Measurements from ENCODE around the gene CCL1. TPM values are rescaled to one million over a fixed set of nuclear protein-coding genes. Genes with fewer than 3 reads are reported as not detected.

The CCL1 gene
- polyA plus RNA-seq, 6 donors from 2014 or later = not detected

DNA sequence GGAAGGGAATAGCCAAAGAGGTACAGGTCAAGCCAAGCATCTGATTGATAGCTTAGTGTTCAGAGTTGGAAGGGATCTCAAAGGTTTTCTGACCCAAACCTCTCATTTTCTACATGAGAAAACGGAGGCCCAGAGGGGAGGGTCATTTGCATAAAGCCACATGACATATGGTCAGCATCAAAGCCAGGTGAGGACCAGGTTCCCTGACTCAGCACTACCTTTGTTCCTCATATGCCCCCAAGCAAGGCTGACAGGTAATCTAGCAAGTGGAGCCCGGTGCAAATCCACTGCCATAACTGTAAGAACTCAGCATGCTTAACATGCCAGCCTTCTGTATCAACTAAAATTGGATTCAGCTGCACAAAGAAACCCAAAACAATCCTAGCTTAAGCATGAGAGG, 28.2 kb upstream of the CCL1 start:
- H3K27me3 Mint-ChIP-seq = peaks cover 0 to 23% (median 17%) of the 10 kb centered on the region in 3 donors
- H3K27ac Mint-ChIP-seq = peak overlapping the region in 1 of 6 donors; percentile 29
- H3K4me3 Mint-ChIP-seq = no peak overlapping the region
- no peak for DNase-seq
- no peak for ATAC-seq (ENCODE audit: low read depth in 2 of 2)
- H3K36me3 Mint-ChIP-seq = no peaks in the 10 kb centered on the region
- H3K9me3 Mint-ChIP-seq = peaks cover 0 to 2% (median 0%) of the 10 kb centered on the region in 7 donors
- peaks cover 4 to 7% (median 7%) of the 10 kb centered on the region in 3 donors for H3K4me1 Mint-ChIP-seq

DNA sequence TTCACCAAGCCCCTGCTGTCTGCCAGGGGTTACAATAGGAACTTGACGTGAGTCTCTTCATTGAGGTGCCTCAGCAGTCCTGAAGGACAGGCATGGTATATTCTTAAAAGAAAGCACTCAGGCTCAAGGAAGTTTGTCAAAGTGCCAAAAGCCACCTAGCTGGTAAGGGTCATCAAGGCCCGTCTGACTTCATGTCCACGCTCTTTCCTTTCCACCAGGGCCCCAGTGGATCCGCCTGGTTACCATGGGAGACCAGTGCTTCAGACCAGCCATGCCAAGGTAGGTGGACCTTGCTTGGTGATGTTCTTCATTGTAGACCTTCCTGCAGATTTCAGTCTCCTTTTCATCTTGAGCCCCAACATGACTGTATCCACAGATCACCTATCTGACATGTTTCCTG, 27.6 kb upstream of the CCL1 start:
- Mint-ChIP-seq H3K9me3 (peaks cover 0 to 2% (median 0%) of the 10 kb centered on the region in 7 donors), H3K4me1 (peaks cover 4 to 7% (median 7%) of the 10 kb centered on the region in 3 donors), H3K4me3 (no peak overlapping the region), H3K27me3 (peaks cover 0 to 29% (median 20%) of the 10 kb centered on the region in 3 donors), H3K27ac (no peak overlapping the region), H3K36me3 (no peaks in the 10 kb centered on the region)
- no peak for DNase-seq
- ATAC-seq (ENCODE audit: low read depth in 2 of 2) = no peak

DNA sequence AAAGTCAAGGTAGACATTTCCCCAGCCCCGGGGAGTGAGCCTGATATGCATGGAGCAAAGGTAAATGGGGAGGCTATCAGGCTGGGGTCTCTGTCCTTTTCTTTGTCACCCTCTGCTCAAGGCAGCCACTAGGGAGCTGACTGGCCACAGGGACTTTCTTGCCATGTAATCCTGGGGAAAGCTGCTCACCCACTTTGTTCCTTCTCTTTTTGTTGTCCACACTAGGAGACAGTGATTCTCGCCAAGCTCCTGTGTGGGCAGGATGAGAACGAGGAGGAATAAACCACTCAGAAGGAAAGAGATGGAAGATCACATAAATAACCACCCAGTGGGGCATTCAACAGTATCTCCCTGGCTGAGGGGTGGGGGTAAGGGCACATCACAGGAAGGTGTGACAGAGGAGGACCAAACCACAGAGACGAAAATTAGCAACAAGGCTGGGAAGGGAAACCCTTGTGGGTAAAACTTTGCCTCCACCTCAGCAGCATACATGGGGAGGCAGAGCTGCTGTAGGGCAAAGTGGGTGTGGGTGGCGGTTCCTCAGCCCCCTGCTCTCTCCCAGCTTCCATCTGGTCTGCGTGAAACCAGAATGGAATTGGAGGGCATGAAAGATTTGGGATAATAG, 26.2 kb upstream of the CCL1 start:
- peak overlapping the region in 3 of 8 donors; percentile 56 to 84 (median 73) for H3K4me3 Mint-ChIP-seq
- H3K4me1 Mint-ChIP-seq = peaks cover 4 to 7% (median 7%) of the 10 kb centered on the region in 3 donors
- no peak for ATAC-seq (ENCODE audit: low read depth in 2 of 2)
- H3K27me3 Mint-ChIP-seq = peaks cover 0 to 31% (median 29%) of the 10 kb centered on the region in 3 donors
- H3K36me3 Mint-ChIP-seq = no peaks in the 10 kb centered on the region
- H3K9me3 Mint-ChIP-seq = peaks cover 0 to 2% (median 0%) of the 10 kb centered on the region in 7 donors
- H3K27ac Mint-ChIP-seq = peak overlapping the region in 2 of 6 donors; percentile 37 to 93
- no peak for DNase-seq

DNA sequence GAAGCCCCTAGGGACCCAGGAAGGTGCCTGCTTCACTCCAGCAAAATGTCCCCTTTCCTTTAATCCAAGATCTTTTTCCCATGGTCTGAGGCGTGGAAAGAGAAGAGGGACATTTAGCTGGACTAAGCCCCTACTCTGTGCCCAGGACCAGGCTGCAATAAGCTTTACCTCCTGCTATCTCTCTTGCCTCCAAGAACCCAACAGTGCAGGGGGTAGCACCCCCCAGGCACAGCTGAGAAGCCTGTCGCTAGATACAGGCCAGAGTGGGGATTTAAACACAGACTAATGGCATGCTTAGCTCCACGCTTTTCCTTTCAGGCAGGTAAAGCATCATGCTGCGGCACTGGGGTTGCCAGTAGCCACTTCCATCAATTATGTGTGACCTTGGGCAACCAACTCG, 24.5 kb upstream of the CCL1 start:
- Mint-ChIP-seq H3K9me3 (peaks cover 0 to 2% (median 0%) of the 10 kb centered on the region in 7 donors), H3K4me3 (no peak overlapping the region), H3K27me3 (peaks cover 8 to 29% (median 25%) of the 10 kb centered on the region in 3 donors), H3K36me3 (no peaks in the 10 kb centered on the region), H3K4me1 (peaks cover 8 to 13% (median 11%) of the 10 kb centered on the region in 3 donors), H3K27ac (no peak overlapping the region)
- ATAC-seq (ENCODE audit: low read depth in 2 of 2) (no peak), DNase-seq (no peak)

DNA sequence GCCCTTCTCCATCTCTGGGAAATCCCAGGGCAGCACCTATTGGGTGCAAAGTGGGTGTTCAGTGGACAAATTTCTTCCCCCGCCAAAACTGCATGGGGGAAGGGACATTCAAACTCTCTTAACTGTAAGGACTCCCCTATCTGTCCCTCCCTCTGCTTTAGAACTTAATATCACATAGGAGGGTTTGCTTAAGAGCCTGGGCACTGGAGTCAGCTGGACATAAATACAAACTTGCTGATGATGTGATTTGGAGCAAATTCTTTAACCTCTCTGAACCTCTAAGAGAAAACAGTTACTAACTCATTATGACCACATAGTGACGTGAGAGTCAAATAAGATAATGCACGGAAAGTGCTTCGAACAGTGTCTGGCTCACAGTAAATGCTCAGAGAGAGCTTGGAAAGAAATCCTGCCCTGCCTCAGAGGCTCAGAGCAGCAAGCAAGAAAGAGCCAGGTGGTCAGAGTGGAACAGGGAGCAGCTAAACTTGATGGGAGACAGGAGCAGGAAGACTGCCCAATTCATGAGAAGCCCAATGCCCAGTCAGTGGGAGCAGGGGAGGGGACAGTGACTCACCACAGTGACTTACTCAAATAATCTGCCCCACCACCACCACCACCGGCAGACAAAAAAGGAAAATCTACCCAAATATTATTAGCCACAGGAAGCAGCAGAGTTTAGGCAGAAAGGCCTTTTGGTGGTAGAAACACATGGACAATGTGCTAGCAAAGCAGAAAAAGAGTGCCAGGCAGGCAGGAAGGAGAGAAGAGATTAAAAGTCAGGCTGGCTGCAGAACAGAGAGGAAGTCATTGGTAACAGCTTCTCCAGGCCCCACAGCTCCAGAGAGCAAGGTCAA, 23.9 kb upstream of the CCL1 start:
- H3K27me3 Mint-ChIP-seq = peaks cover 8 to 29% (median 25%) of the 10 kb centered on the region in 3 donors
- peak overlapping the region in 1 of 6 donors; percentile 47 for H3K27ac Mint-ChIP-seq
- DNase-seq = no peak

DNA sequence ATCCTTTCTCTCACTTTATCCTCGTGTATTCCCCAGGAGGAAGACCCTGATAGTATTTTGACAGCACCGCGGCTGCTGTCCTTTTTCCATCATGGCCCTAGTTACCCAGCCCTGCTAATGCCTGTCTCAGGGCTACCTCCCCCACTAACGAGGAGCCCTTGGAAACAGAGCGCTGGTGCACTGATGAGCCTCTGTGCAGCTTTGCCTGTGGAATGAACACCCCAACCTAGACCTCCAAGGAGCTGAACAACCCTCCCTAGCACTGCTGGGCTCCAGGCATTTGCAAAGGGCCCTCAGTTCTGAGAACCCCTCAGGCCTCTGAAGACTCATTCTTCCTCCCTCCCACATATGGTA, 23.3 kb upstream of the CCL1 start:
- Mint-ChIP-seq H3K27ac (no peak overlapping the region), H3K27me3 (peaks cover 8 to 29% (median 25%) of the 10 kb centered on the region in 3 donors), H3K36me3 (no peaks in the 10 kb centered on the region), H3K9me3 (peaks cover 0 to 2% (median 0%) of the 10 kb centered on the region in 7 donors), H3K4me1 (peaks cover 8 to 16% (median 15%) of the 10 kb centered on the region in 3 donors), H3K4me3 (no peak overlapping the region)
- DNase-seq = no peak
- no peak for ATAC-seq (ENCODE audit: low read depth in 2 of 2)

More for the DNA sequence above, 23.9 kb upstream of the CCL1 start:
- H3K4me1 Mint-ChIP-seq = peaks cover 8 to 16% (median 15%) of the 10 kb centered on the region in 3 donors
- no peak for ATAC-seq (ENCODE audit: low read depth in 2 of 2)
- no peaks in the 10 kb centered on the region for H3K36me3 Mint-ChIP-seq
- no peak overlapping the region for H3K4me3 Mint-ChIP-seq
- H3K9me3 Mint-ChIP-seq = peaks cover 0 to 2% (median 0%) of the 10 kb centered on the region in 7 donors

DNA sequence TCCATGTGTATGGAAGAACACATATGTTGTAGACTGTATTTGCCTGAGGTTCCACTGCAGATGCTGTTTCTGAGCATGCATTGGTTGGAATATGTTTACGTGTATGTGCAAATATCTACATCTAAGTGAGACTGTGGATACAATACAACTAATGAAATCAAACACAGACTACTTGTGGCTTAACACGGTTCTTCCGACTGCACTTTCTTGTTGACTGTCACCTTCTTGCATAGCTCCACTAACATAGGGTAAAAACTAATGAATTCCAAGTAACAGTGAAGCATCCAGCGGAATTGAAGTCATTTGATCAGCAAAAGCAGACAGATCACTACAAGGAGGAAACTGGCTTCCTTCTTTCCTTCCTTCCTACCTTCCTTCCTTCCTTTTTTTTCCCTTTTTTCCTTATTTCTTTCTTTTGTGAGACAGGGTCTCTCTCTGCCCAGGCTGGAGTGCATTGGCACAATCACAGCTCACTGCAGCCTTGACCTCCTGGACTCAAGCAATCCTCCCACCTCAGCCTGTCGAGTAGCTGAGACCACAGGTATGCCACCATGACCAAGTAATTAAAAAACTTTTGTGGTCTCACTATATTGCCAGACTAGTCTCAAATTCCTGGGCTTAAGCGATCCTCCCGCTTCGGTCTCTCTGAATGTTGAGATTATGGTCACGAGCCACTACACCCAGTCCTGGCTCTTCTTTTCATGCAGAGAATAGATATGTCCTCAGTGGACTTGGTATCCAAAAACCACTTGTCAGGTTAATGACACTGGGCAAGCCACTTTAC, 22.0 kb upstream of the CCL1 start:
- no peak overlapping the region for H3K27ac Mint-ChIP-seq
- H3K27me3 Mint-ChIP-seq = peaks cover 8 to 29% (median 25%) of the 10 kb centered on the region in 3 donors
- no peaks in the 10 kb centered on the region for H3K36me3 Mint-ChIP-seq
- H3K4me1 Mint-ChIP-seq = peaks cover 8 to 16% (median 15%) of the 10 kb centered on the region in 3 donors
- ATAC-seq (ENCODE audit: low read depth in 2 of 2) (no peak), DNase-seq (no peak)
- H3K9me3 Mint-ChIP-seq = peaks cover 0 to 2% (median 0%) of the 10 kb centered on the region in 7 donors
- H3K4me3 Mint-ChIP-seq = peak overlapping the region in 1 of 8 donors; percentile 43

DNA sequence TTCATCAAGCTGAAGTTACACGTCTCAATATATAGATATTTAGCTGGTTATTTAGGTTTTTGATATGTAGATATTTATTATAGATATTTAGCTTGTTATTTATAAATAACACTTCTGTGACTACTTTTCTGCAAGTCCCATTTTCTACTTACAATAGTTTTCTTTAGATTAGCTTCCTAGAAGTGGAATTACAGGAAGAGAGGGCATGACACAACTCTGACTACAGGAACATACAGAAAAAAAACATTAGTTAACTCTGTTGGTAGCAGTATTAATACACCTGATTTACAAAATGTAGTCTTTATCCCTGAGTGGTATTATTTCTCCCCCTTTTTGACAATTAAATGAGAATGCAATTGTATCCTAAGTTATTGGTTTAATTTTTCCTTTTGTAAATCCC, 21.2 kb upstream of the CCL1 start:
- Mint-ChIP-seq H3K36me3 (no peaks in the 10 kb centered on the region), H3K27ac (no peak overlapping the region), H3K4me1 (peaks cover 6 to 15% (median 15%) of the 10 kb centered on the region in 3 donors), H3K9me3 (peaks cover 0 to 1% (median 0%) of the 10 kb centered on the region in 7 donors), H3K4me3 (no peak overlapping the region), H3K27me3 (peaks cover 8 to 29% (median 25%) of the 10 kb centered on the region in 3 donors)
- ATAC-seq (ENCODE audit: low read depth in 2 of 2) = no peak
- no peak for DNase-seq

DNA sequence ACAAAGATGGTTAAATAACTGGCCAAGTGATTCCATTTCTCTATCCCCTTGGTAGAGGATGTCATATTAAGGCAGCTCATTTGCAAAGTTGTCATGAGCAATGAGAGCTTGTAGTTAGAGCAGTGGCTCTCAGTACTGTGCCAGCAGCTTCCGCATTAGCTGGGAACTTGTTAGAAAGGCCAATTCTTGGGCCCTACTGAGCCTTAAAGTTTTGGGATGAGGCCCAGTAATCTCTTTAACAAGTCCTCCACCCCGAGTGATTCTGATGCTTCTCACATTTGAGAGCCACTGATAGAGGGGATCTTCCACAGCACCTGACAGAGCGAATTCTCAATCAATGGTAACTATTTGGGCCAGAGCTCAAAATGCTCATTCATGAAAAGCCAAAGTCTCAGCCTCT, 20.2 kb upstream of the CCL1 start:
- DNase-seq = no peak
- ATAC-seq (ENCODE audit: low read depth in 2 of 2) = no peak
- H3K36me3 Mint-ChIP-seq = no peaks in the 10 kb centered on the region
- H3K4me1 Mint-ChIP-seq = peaks cover 4 to 23% (median 22%) of the 10 kb centered on the region in 3 donors
- no peaks in the 10 kb centered on the region for H3K9me3 Mint-ChIP-seq
- peak overlapping the region in 1 of 8 donors; percentile 55 for H3K4me3 Mint-ChIP-seq
- peak overlapping the region in 1 of 6 donors; percentile 55 for H3K27ac Mint-ChIP-seq
- H3K27me3 Mint-ChIP-seq = peaks cover 8 to 29% (median 25%) of the 10 kb centered on the region in 3 donors

DNA sequence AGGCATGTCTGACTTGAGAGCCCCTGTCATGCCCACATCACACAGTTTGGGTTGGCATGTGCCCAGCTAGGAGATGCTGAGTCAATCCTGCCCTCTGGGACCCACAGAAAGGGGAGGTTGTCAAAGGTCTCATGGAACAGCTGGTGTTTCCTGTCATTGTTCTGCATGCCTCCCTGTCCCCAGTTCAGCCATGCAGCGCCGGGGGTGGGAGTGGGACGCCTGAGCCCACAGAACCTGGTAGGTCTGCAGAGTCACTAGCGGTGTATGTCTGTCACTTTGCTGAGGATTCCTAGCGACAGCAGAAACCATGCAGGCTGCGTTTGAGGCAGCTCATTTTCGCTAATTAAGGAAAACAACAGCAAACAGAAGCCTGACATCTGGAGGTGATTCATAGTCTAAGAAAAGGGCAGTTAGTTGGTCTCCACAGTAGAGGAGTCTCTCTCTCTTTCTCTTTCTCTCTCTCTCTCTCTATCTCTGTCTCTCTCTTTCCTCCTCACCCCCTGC, 19.6 kb upstream of the CCL1 start:
- Mint-ChIP-seq H3K9me3 (no peaks in the 10 kb centered on the region), H3K27ac (peak overlapping the region in 1 of 6 donors; percentile 55), H3K4me3 (peak overlapping the region in 1 of 8 donors; percentile 55), H3K36me3 (no peaks in the 10 kb centered on the region), H3K4me1 (peaks cover 4 to 27% (median 22%) of the 10 kb centered on the region in 3 donors), H3K27me3 (peaks cover 8 to 29% (median 25%) of the 10 kb centered on the region in 3 donors)
- no peak for ATAC-seq (ENCODE audit: low read depth in 2 of 2)
- no peak for DNase-seq

DNA sequence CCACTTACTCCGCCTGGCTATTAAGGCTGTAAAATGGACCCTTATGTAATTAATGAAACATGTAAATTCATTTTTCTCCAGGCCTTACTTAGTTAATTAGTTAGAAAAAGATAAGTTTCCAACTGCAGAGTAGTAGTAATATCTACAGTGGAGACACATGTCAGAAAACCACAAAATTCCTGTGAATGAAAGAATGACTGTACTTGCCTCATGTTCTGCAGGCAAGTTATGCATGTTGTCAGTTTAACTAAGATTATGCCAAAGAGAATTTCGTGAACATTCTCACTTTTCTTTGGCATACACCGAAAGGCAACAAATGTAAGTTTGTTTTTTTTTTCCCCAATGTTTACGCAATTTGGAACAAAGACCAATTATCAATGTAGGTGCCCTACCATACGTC, 16.8 kb upstream of the CCL1 start:
- ATAC-seq (ENCODE audit: low read depth in 2 of 2) = no peak
- DNase-seq = no peak
- no peak overlapping the region for H3K27ac Mint-ChIP-seq
- H3K9me3 Mint-ChIP-seq = no peaks in the 10 kb centered on the region
- H3K4me1 Mint-ChIP-seq = peaks cover 4 to 27% (median 22%) of the 10 kb centered on the region in 3 donors
- peaks cover 3 to 10% (median 8%) of the 10 kb centered on the region in 3 donors for H3K27me3 Mint-ChIP-seq
- no peak overlapping the region for H3K4me3 Mint-ChIP-seq
- no peaks in the 10 kb centered on the region for H3K36me3 Mint-ChIP-seq

DNA sequence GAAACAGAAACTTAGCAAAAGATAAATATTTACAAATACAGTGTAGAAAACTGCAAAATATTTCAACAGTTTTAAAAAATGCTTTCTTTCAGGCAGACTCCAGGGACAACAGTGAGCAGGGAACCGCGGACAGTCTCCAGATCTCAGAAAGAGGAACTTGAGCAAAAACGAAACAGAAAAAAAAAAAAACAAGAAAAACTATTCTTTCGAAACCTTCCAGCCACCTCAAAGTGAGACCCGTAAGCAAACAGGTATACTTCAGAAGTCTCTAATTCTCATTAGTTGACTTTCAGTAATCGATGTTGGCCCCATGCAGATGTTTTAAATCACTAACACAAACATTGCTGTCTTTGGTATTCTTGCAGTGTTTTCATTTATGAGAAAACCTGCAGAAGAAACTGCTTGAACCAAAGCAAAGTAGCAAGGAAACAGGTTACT, 15.7 kb upstream of the CCL1 start:
- peaks cover 0 to 8% (median 8%) of the 10 kb centered on the region in 3 donors for H3K27me3 Mint-ChIP-seq
- DNase-seq = peak; percentile 44
- peak overlapping the region in 4 of 8 donors; percentile 26 to 78 (median 48) for H3K4me3 Mint-ChIP-seq
- peak; percentile 93 to 95 for ATAC-seq (ENCODE audit: low read depth in 2 of 2)
- peaks cover 4 to 27% (median 22%) of the 10 kb centered on the region in 3 donors for H3K4me1 Mint-ChIP-seq
- H3K27ac Mint-ChIP-seq = peak overlapping the region in 2 of 6 donors; percentile 3 to 6
- no peaks in the 10 kb centered on the region for H3K36me3 Mint-ChIP-seq
- H3K9me3 Mint-ChIP-seq = no peaks in the 10 kb centered on the region
